Activated CD8-positive, alpha-beta memory T cell treated with anti-CD3 and anti-CD28 coated beads for 36 hours (primary cell): ENCODE measurements around the gene RIC1. TPM values are rescaled to one million over a fixed set of nuclear protein-coding genes. Genes with fewer than 3 reads are reported as not detected.
"Not testable (repeated sequence)": the region's sequence is repeated elsewhere in the genome, so short reads cannot be mapped to it uniquely, and the experiment has no call there.

Experiments
- CTCF ChIA-PET: fragments of 350-600 bp; sonication (Branson Sonifier 250); formaldehyde crosslinking; loops from one replicate; lab custom pipeline; 2021; ENCODE audit warnings: antibody characterized with exemption; lab: Charles Lee
- POLR2A ChIA-PET: fragments of 350-600 bp; sonication (Branson Sonifier 250); formaldehyde crosslinking; loops from one replicate; lab custom pipeline; 2021; ENCODE audit warnings: antibody characterized with exemption; lab: Charles Lee
- total RNA-seq, 2 experiments: library from RNA; stranded (reverse); gene quantifications; one replicate each; pipeline ENCODE4 v1.2.3, GENCODE V29; 2021

RIC1 gene
- total RNA-seq, 2 experiments from 2014 or later: 13.4 to 15.2 TPM

- ChIA-PET POLR2A (no interaction called here), CTCF (no interaction called here)
Measured at GRCh38 chr9:5762421-5762820, 133.5 kb downstream of the RIC1 start.

GRCh38 chr9:5764130-5764868 lies 135.4 kb downstream of the RIC1 start:
- CTCF ChIA-PET: interaction anchor here (0.6 kb wide), 1 partner anchor 415 kb away, joined by 3 read pairs; no protein-coding TSS in a partner anchor
- POLR2A ChIA-PET: interaction anchor here (0.6 to 1.4 kb wide), 3 partner anchors 8 to 254 kb away, joined by 3 read pairs; no protein-coding TSS in a partner anchor

DNA sequence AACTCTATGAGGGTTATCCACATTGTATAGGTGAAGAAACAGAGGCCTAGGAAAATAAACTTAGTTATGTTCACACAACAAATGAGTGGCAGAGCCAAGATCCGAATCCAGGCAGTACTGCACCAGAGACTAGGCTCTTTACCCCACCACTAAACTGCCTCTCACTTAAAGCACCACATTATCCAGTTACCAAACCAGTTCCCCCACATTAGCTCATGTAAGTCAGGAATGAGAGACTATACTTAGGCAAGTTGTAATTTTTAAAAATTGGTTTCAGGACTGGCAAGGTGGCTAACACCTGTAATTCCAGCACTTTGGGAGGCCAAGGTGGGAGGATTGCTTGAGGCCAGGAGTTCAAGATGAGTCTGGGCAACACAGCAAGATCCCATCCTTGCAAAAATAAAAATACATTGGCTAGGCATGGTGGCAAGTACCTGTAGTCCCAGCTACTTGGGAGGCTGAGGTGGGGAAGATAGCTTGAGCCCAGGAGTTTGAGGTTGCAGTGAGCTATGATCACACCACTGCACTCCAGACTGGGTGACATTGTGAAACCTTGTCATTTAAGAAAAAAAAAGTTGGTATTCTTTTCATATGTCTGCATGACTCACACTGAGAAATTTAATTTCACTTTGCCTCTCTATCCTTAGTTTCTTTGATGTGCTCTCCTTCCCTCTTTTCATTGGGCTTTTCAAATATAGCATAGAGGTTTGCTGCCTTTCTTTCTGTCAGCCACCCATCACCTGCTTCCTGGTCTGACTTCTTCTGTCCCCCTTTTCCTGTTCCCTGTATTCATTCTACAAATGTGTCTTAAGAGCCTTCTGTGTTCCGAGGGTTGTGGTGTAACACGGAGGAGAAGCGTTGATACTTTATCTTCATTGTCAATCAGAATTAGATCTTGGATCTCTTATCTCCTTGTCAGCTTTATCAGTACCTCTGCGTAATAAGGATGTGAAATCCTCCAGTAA lies 139.3 kb downstream of the RIC1 start:
- ChIA-PET POLR2A (no interaction called here), CTCF (no interaction called here)

GRCh38 chr9:5773324-5773999 lies 144.6 kb downstream of the RIC1 start:
- CTCF ChIA-PET: no interaction called here
- POLR2A ChIA-PET: no interaction called here

DNA sequence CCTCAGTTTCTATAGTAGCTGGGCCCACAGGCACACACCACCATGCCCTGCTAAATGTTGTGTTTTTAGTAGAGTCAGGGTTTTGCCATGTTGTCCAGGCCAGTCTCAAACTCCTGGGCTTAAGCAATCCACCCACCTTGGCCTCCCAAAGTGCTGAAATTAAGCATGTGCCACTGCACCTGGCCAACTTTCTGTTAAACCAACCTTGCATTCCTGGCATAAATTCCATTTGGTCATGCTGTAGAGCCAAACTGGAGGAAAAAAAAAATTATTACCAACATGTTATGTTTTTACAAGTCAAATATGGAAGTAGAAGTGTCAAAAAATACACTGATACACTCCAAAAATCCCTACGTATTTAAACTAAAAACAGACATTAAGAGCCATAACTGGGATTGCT lies 149.9 kb downstream of the RIC1 start:
- POLR2A ChIA-PET: no interaction called here
- CTCF ChIA-PET: no interaction called here

- POLR2A ChIA-PET: interaction anchor here (0.7 kb wide), 1 partner anchor 221 kb away, joined by 3 read pairs; no protein-coding TSS in a partner anchor
- CTCF ChIA-PET: not testable (repeated sequence)
Measured at GRCh38 chr9:5779705-5780218, 150.9 kb downstream of the RIC1 start.

GRCh38 chr9:5783420-5783819 lies 154.5 kb downstream of the RIC1 start:
- CTCF ChIA-PET, POLR2A ChIA-PET: not testable (repeated sequence)

GRCh38 chr9:5783982-5784381 lies 155.1 kb downstream of the RIC1 start:
- CTCF ChIA-PET: no interaction called here
- POLR2A ChIA-PET: no interaction called here

- POLR2A ChIA-PET: no interaction called here
- CTCF ChIA-PET: no interaction called here
Measured at GRCh38 chr9:5784526-5785315, 155.8 kb downstream of the RIC1 start.

DNA sequence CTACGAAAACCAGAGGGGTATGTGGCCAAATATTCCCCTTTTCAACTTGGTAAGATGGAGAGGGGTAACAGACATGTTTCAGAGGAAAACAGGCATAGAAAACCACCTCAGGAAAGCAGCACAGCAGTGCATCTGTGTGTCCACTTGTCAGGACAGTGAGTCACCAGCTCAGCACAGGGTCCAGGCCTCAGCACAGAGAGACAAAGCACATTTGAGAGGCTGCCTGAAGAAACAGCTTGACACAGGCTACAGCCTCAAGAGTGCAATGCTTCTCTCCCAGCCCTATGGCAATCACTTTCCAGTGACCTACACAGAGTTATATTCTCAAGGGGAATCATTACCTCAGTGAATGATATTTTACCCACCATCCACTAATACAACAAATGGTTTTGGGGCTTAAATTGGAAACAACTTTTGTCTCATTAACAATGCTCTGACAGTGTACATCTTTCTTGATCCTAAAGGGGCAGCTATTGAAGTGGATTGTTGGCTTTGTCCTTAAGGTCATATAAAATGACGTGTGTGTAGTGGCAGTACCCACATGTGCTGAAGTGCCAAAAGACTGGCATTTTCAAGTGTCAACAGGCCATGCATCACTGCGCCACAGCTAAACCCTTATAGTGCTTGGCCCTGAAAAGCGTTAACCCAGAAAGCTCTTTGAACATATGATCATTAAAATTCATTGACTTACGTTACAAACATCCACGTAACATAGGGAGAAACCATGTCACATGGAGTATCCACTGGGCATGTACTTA lies 157.6 kb downstream of the RIC1 start:
- CTCF ChIA-PET: interaction anchor here (1.0 kb wide), 1 partner anchor 46 kb away, joined by 3 read pairs; the partner anchor contains the start of gene ERMP1
- POLR2A ChIA-PET: no interaction called here

- POLR2A ChIA-PET: no interaction called here
- CTCF ChIA-PET: no interaction called here
Measured at GRCh38 chr9:5787220-5787619, 158.3 kb downstream of the RIC1 start.

- ChIA-PET POLR2A (no interaction called here), CTCF (no interaction called here)
Measured at GRCh38 chr9:5787759-5788302, 158.9 kb downstream of the RIC1 start.

- CTCF ChIA-PET: no interaction called here
- POLR2A ChIA-PET: no interaction called here
Measured at GRCh38 chr9:5789489-5789888, 160.6 kb downstream of the RIC1 start.

DNA sequence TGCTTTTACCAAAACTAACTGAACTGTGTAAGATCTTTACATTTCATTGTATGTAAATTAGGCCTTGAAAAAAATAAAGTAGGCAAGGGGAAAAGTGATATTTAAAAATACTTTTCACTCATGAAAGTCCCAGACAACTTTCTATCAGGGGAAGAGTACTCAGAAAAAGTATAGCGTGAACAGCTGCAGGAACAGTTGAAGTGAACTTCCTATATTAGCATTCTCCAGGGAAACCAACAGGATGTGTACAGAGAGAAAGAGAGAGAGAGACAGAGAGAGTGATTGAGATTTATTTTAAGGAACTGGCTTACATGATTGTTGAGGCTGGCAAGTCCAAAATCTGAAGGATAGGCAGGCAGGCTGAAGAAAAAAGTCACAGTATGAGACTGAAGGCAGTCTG lies 162.0 kb downstream of the RIC1 start:
- POLR2A ChIA-PET: no interaction called here
- CTCF ChIA-PET: no interaction called here

GRCh38 chr9:5791870-5792269 lies 163.0 kb downstream of the RIC1 start:
- POLR2A ChIA-PET: no interaction called here
- CTCF ChIA-PET: no interaction called here

DNA sequence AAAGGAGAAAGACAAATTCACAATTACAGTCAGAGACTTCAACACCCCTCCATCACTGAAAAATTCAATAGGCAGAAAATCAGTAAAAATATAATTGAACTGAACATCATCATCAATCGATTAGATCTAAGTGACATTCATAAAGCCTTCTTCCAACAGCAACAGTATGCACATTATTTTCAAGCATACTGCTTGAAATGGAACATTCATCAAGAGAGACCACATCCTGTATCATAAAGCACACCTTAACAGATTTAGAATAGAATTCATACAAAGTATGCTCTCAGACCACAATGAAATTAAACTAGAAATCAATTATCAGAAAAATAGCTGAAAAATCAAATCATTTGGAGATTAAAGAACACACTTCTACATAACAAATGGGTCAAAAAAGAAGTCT lies 164.9 kb downstream of the RIC1 start:
- ChIA-PET POLR2A (no interaction called here), CTCF (interaction anchor here (2.0 kb wide), 1 partner anchor 39 kb away, joined by 4 read pairs; the partner anchor contains the start of gene ERMP1)

DNA sequence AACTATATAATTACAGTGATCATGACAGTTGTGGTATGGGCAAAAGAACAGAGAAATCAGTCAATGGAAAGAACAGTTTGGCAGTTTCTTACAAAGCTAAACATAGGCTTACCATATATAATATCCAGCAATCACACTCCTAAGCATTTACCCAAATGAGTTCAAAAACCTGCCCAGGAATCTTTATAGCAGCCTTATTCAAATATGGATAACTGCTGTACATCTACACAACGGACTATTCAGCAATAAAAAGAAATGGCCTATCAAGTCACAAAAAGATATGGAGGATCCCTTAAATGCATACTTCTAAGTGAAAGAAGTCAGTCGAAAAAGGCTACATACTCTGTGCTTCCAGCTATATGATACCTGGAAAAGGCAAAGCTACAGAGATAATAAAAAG lies 167.4 kb downstream of the RIC1 start:
- CTCF ChIA-PET: no interaction called here
- POLR2A ChIA-PET: no interaction called here

DNA sequence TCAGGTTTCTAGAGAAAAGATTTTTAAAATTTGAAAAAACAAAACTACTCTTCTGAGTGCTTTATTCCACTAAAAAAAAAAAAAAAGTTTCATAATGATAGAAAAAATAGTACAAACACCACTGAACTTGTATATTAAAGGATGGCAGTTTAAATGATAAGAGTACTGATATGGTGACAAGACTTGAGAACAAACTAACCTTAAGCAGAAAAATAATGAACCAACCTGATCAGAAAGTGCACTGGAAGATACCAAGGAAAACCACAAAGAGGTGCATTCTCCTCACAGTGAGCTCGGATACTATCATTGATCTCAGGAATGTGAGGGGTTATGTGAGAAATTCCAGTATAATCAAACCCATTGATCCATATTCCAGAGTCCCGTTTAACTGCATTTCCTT lies 169.7 kb downstream of the RIC1 start:
- CTCF ChIA-PET: no interaction called here
- POLR2A ChIA-PET: no interaction called here
